ENCODE measurements around the gene CNNM1. TPM values are rescaled to one million over a fixed set of nuclear protein-coding genes. Genes with fewer than 3 reads are reported as not detected.

CNNM1 gene
- polyA plus RNA-seq, 6 donors from 2014 or later: not detected

DNA sequence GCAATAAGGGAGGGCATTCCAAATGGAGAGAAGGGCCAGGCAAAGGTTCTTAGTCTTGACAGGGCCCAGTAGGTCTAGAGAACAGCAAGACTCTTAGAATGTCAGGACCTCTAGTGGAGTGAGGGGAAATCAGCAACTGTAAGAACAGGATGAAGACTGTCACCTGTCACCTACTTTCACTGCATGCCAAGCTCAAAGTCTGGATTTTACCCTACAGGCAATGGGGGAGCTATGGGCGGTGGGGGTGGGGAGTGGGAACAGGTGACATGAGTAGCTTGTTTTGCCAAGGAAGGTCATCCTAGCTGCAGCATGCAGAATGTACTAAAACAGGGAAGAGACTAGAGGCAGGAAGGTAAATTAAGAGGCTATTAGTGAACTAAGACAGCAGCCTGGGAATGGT lies 82.9 kb downstream of the CNNM1 start:
- Mint-ChIP-seq H3K4me1 (peaks cover 0 to 5% (median 2%) of the 10 kb centered on the region in 3 donors), H3K4me3 (no peak overlapping the region), H3K9me3 (peaks cover 0 to 4% (median 0%) of the 10 kb centered on the region in 7 donors), H3K27me3 (no peaks in the 10 kb centered on the region), H3K36me3 (peaks cover 0 to 10% of the 10 kb centered on the region in 2 donors), H3K27ac (no peak overlapping the region)
- ATAC-seq (ENCODE audit: low read depth in 2 of 2) (no peak), DNase-seq (no peak)

DNA sequence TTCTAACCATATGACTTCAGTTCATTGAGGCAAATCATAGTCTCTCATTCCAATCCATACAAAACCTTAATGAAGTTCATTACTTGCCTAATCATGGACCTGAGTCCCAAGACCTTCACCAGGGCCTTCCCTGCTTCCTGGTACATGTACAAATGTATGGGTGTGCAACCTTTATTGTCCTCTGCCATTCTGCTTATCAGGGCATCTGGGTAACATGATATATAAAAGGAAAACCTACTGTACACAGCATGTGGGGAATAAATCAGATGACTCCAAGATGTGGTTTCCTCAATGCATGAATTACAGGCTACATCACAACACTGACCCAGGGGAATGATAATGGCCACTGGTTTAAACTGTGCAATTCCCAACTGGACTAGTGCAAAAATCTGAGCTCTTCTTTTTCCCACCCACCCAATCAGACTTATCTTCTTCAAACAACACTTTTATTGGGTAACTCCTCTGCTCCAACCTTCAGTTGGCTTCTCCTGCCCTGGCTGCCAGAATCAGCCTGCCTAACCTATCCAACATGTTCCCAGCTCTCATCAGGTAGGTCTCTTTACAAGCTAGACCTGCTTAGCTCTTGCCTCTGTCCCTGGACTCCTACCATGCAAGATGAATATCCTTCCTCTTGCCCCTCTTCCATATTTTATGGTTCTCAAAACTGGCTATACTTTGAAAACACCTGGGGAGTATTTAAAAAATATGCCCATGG lies 89.9 kb downstream of the CNNM1 start:
- DNase-seq (no peak), ATAC-seq (ENCODE audit: low read depth in 2 of 2) (no peak)
- H3K4me1 Mint-ChIP-seq: peaks cover 2 to 5% (median 4%) of the 10 kb centered on the region in 3 donors
- H3K4me3 Mint-ChIP-seq: no peak overlapping the region
- H3K36me3 Mint-ChIP-seq: peaks cover 17 to 33% of the 10 kb centered on the region in 2 donors
- H3K27ac Mint-ChIP-seq: no peak overlapping the region
- no peaks in the 10 kb centered on the region for H3K27me3 Mint-ChIP-seq
- peaks cover 0 to 4% (median 0%) of the 10 kb centered on the region in 7 donors for H3K9me3 Mint-ChIP-seq

DNA sequence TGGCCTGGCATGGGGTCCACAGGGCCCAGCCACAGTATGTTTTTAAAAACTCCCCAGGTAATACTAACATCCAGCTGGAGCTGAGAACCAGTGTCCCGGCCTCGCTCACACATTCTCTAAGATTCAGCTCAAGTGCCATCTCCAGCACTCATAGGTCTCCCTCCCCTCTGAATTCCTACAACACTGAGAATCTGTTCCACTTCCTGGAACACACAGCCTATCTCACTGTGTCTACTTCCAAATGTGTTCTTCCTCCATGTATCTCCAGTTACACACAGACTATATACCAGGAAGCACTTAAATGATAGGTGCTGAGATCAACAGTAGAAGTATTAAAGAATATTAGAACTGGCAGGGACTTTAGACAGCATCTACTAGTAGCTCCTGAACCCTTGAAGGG lies 90.5 kb downstream of the CNNM1 start:
- Mint-ChIP-seq H3K27ac (peak overlapping the region in 1 of 6 donors; percentile 16), H3K4me3 (no peak overlapping the region), H3K4me1 (peaks cover 2 to 5% (median 4%) of the 10 kb centered on the region in 3 donors), H3K36me3 (peaks cover 19 to 33% of the 10 kb centered on the region in 2 donors), H3K9me3 (peaks cover 0 to 4% (median 0%) of the 10 kb centered on the region in 7 donors), H3K27me3 (no peaks in the 10 kb centered on the region)
- ATAC-seq (ENCODE audit: low read depth in 2 of 2) (no peak), DNase-seq (no peak)

DNA sequence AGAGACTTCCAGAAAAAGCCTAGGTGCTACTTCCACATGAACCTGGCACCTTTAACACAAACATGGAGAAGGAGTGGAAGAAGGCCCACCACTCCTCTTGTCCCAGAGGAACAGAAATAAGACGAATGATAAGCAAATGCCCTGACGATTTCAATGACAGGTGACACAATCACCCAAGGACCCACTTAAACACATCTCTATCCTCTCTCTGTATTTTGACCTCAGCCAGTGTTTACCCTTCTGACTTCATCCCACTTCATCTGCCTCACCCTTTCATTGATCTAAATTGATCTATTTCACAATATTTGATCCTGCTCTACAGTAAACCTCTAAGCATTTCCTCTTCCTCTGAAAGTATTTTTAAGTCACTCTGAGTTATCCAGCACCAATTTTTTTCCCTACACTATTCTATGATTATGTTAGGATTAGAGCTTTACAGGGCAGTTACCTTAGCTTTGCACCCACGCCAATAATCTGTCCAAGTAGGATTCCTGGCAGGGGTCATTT lies 92.1 kb downstream of the CNNM1 start:
- DNase-seq (no peak), ATAC-seq (ENCODE audit: low read depth in 2 of 2) (no peak)
- Mint-ChIP-seq H3K9me3 (peaks cover 0 to 2% (median 0%) of the 10 kb centered on the region in 7 donors), H3K4me3 (no peak overlapping the region), H3K27me3 (no peaks in the 10 kb centered on the region), H3K27ac (peak overlapping the region in 1 of 6 donors; percentile 0), H3K4me1 (peaks cover 0 to 4% (median under 1%) of the 10 kb centered on the region in 3 donors), H3K36me3 (peaks cover 25 to 30% of the 10 kb centered on the region in 2 donors)

DNA sequence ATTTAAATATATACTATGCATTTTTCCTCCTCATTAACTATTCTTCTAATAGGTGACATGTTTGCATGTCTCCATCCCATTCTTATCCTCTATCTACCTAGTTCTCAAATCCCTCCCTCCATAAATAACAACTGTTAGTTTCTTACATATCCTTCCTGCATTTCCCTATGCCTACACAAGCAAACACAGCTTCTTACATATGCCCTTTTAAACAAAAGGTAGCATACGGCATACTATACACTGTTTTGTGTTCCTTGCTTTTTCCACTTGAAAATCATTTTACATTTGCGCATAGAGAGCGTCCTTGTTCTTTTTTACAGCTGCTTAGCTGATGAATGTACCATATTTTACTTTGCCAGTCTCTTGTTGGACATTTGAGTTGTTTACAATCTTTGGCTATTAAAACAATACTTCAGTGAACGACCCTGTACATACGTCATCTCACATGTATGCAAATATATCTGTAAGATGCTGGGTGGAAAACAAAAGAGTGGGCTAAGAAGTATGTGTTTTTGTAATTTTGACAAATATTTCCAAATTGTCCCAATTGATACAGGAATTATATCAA lies 93.5 kb downstream of the CNNM1 start:
- Mint-ChIP-seq H3K36me3 (peaks cover 25 to 28% of the 10 kb centered on the region in 2 donors), H3K9me3 (no peaks in the 10 kb centered on the region), H3K4me1 (peaks cover 0 to 4% (median 0%) of the 10 kb centered on the region in 3 donors), H3K27ac (peak overlapping the region in 1 of 6 donors; percentile 86), H3K27me3 (no peaks in the 10 kb centered on the region), H3K4me3 (no peak overlapping the region)
- ATAC-seq (ENCODE audit: low read depth in 2 of 2): no peak
- no peak for DNase-seq

DNA sequence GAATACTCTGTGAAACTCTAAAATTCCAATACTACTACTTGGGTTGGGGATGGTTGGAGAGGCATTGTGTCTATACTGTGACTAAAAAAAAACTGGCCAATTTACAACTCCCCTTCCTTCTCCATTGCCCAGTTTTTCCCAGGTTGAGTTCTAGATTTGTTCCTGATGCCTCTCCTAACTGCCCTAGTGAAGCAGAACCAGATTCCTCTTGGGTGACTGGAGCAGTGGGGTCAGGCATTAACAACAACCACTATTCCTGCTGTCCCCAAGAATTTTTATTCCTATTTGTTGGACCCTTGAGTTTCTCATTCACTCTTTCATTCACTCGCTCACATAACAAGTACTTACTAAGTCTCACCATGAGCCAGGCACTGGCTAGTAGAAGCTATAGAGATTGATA lies 95.5 kb downstream of the CNNM1 start:
- H3K27ac Mint-ChIP-seq: peak overlapping the region in 3 of 6 donors; percentile 3 to 83 (median 27)
- H3K9me3 Mint-ChIP-seq: no peaks in the 10 kb centered on the region
- H3K36me3 Mint-ChIP-seq: peaks cover 10 to 13% of the 10 kb centered on the region in 2 donors
- no peak overlapping the region for H3K4me3 Mint-ChIP-seq
- ATAC-seq (ENCODE audit: low read depth in 2 of 2): no peak
- H3K27me3 Mint-ChIP-seq: no peaks in the 10 kb centered on the region
- no peak for DNase-seq
- H3K4me1 Mint-ChIP-seq: peaks cover 6 to 8% (median 7%) of the 10 kb centered on the region in 3 donors

DNA sequence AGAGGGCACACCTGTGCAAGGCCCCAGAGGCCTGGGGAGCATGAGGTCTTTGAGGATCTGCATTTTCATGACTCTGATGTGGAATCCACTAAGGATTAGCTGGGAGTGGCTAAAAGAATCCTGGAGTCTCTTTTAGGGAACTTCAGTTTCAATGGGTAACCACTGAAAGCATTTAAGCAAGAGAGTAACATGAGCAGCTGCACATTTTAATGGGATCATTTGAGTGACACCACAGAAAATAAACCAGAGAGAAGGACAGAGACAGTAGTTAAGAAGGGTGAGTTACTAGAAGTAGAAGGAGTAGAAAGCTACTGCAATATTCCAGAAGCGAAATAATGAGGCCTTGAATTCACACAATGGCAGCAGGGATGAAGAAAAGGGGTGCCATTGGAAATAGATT lies 96.0 kb downstream of the CNNM1 start:
- ATAC-seq (ENCODE audit: low read depth in 2 of 2): no peak
- H3K4me1 Mint-ChIP-seq: peaks cover 11 to 13% (median 12%) of the 10 kb centered on the region in 3 donors

DNA sequence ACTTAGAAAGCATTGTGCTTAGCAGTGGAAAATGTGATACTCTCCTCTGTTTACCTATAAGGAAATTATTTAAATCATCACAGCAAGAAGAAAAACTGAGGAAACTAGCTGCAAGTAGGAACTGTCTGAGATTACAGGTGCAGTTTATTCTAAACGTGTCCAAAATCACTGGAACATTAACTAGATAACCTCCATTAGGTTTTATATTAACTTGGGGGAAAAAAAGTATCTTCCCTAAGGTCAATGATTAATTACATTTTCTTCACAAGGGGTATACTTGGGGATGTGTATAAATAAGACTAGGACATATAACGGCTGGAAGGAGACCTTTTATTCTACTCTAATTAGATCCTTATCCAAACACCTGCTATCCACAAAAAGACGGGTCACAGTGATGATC lies 97.5 kb downstream of the CNNM1 start:
- Mint-ChIP-seq H3K4me3 (no peak overlapping the region), H3K4me1 (peaks cover 16 to 24% (median 24%) of the 10 kb centered on the region in 3 donors), H3K36me3 (peaks cover 0 to 9% of the 10 kb centered on the region in 2 donors), H3K9me3 (no peaks in the 10 kb centered on the region), H3K27ac (no peak overlapping the region), H3K27me3 (no peaks in the 10 kb centered on the region)
- DNase-seq (no peak), ATAC-seq (ENCODE audit: low read depth in 2 of 2) (no peak)

More for the DNA sequence above, 96.0 kb downstream of the CNNM1 start:
- no peak for DNase-seq
- H3K36me3 Mint-ChIP-seq: peaks cover 5 to 9% of the 10 kb centered on the region in 2 donors
- no peaks in the 10 kb centered on the region for H3K27me3 Mint-ChIP-seq
- H3K9me3 Mint-ChIP-seq: no peaks in the 10 kb centered on the region
- peak overlapping the region in 3 of 6 donors; percentile 8 to 51 (median 29) for H3K27ac Mint-ChIP-seq
- H3K4me3 Mint-ChIP-seq: no peak overlapping the region

DNA sequence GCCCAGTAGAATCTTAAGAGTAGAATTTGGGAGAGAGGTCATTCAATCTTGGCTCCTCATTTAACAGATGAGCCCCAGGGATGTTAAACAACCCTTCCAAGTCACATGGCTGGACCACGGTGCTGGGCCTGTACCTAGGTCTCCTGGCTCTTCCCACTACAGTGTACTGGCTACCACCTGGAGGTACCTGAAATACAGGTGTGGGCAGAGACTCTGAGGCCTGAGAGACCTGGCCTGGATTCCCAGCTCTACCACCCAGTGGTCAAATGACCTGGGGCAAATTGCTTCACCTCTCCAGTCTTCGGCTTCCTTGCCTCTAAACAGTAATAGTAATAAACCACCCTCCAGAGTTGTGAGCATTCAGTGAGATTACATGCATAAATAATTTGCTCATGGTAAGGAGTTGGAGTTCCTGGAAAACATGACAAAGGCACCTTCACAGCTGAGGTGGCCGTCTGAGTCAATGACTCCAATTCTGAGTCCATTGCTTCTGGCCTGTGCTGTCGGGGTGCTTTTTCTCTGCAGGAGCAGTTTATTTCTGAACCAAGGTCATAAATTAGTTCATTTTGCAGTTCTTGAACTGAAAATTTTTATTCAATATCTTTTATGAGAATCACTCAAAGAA lies 98.5 kb downstream of the CNNM1 start:
- Mint-ChIP-seq H3K4me3 (no peak overlapping the region), H3K36me3 (peaks cover 0 to 9% of the 10 kb centered on the region in 2 donors), H3K4me1 (peaks cover 20 to 29% (median 29%) of the 10 kb centered on the region in 3 donors), H3K27me3 (no peaks in the 10 kb centered on the region), H3K9me3 (no peaks in the 10 kb centered on the region), H3K27ac (peak overlapping the region in 1 of 6 donors; percentile 45)
- ATAC-seq (ENCODE audit: low read depth in 2 of 2) (no peak), DNase-seq (no peak)

DNA sequence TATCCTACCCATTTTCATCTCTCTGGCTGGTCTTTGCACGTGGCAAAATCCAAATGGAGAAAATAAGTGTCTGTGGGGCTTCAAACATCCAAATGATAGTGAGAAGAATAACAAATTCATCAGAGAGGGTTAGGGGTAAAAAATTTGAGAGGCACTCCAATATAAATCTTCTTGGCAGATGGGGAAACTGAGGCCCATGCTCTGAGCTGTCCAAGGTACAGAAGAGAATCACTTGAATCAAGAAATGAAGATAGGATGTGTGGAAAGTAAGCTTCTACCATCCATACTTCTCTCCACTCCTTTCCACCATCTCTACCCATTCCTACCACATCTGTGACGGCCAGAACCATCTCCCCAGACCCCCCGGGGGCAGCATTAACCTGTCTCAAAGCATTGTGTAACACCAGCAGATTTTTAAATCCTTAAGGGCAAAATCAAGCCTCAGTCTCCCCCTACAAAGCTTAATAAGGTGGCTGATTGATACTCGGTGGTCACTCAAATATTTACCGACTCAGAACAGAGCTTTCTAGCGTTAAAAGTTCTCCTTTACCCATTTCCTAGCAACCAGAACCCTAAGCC lies 100.5 kb downstream of the CNNM1 start:
- peaks cover 20 to 29% (median 29%) of the 10 kb centered on the region in 3 donors for H3K4me1 Mint-ChIP-seq
- no peak for ATAC-seq (ENCODE audit: low read depth in 2 of 2)
- H3K9me3 Mint-ChIP-seq: no peaks in the 10 kb centered on the region
- H3K4me3 Mint-ChIP-seq: peak overlapping the region; percentile 53 to 99 (median 98)
- no peak for DNase-seq
- H3K27ac Mint-ChIP-seq: peak overlapping the region in 5 of 6 donors; percentile 79 to 99 (median 96)
- no peaks in the 10 kb centered on the region for H3K27me3 Mint-ChIP-seq
- H3K36me3 Mint-ChIP-seq: peaks cover 0 to 7% of the 10 kb centered on the region in 2 donors

DNA sequence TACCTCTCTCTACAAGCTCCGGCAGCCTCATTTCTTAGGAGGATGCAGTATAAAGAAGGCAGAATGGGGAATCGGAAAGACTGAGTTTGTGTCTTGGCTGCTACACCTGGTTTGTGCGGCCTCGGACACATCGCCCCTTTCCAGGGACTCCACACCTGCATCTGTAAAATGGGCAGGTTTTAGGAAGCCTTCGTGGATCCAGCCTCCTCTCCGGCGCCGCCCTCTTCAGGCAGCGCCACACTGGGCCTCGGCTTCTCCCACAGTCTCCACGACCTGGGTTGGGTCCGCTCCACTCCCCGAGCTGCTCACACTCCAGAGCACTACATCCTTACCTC lies 100.9 kb downstream of the CNNM1 start:
- ATAC-seq (ENCODE audit: low read depth in 2 of 2): peak; percentile 1
- Mint-ChIP-seq H3K9me3 (no peaks in the 10 kb centered on the region), H3K36me3 (peaks cover 0 to 3% of the 10 kb centered on the region in 2 donors), H3K4me1 (peaks cover 20 to 29% (median 29%) of the 10 kb centered on the region in 3 donors), H3K27me3 (no peaks in the 10 kb centered on the region), H3K4me3 (peak overlapping the region; percentile 88 to 99 (median 98)), H3K27ac (peak overlapping the region; percentile 91 to 99 (median 96))
- no peak for DNase-seq

DNA sequence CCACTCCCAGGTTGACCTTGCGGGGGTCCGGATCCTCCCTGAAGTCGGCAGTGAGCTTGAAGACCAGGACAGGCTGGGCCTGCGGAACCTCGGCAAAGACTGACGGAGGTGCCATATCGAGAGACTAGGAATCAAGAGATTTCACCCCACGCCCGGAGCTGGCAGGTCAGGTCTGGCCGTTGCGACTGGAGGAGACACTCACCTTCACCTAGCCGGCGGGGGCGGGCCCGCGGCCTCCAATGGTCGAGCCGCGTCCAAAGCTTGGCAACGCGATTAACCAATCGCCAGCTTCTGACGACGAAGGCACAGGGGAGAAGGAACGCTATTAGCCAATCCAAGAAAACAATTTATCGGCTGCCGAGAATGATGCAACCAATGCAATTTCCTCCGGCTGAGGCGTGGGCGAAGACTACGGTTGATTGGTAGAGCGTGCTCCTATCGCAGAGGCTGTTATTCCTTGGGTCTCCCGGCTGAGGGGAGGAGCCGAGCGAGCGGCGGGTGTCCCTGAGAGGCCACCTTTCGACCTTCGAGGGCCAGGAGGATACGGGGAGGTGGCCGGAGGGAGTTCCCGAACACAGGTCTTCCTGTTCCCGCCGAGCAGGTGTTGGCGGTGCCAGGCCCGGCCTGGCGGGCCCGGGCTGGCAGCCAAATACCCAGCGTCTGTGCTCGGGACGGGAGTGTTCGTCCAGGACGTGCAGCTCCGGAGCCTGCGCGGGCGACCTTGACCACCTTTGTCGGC lies 101.5 kb downstream of the CNNM1 start, which contains the start of gene GOT1:
GOT1 (minus strand) TSS at position 174 of the 739 bp plus-strand sequence; CDS start at position 115, 59 bp downstream.
- Mint-ChIP-seq H3K36me3 (no peaks in the 10 kb centered on the region), H3K9me3 (no peaks in the 10 kb centered on the region), H3K27ac (peak within 1 kb of the TSS; percentile 93 to 99 (median 98)), H3K4me3 (peak within 1 kb of the TSS; percentile 88 to 99 (median 98)), H3K4me1 (peaks cover 20 to 29% (median 29%) of the 10 kb centered on the region in 3 donors), H3K27me3 (no peaks in the 10 kb centered on the region)
- DNase-seq (peak; percentile 94), ATAC-seq (ENCODE audit: low read depth in 2 of 2) (peak; percentile 93 to 95)
